C4-2B (cell line): ENCODE measurements around the gene SC5D.

ENCODE experiments used
- ZFX ChIP-seq: fragments of 450-650 bp; IDR thresholded peaks from 2 replicates; pipeline ENCODE4 v1.6.1; 2017
- TF ChIP-seq, protein P1 (sequence below): fragments of 450-650 bp; conservative IDR thresholded peaks from 2 replicates; pipeline ENCODE4 v1.5.1; 2017; ENCODE audit warnings: mild to moderate bottlenecking

DNA sequence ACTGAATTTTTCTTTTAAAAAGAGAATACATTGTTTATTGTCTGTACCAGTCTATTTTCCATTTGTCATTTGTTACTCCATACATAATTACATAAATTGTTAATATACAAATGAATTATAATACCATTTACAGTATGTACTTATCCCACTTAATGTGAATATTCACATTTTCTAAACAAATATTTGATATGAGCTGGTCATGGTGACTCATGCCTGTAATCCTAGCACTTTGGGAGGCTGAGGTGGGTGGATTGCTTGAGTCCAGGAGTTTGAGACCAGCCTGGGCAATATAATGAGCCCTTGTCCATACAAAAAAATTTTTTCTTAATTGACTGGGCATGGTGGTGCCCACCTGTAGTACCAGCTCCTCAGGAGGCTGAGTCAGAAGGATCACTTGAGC is 6.8 kb downstream of the SC5D start:
- TF ChIP-seq, protein P1, sequence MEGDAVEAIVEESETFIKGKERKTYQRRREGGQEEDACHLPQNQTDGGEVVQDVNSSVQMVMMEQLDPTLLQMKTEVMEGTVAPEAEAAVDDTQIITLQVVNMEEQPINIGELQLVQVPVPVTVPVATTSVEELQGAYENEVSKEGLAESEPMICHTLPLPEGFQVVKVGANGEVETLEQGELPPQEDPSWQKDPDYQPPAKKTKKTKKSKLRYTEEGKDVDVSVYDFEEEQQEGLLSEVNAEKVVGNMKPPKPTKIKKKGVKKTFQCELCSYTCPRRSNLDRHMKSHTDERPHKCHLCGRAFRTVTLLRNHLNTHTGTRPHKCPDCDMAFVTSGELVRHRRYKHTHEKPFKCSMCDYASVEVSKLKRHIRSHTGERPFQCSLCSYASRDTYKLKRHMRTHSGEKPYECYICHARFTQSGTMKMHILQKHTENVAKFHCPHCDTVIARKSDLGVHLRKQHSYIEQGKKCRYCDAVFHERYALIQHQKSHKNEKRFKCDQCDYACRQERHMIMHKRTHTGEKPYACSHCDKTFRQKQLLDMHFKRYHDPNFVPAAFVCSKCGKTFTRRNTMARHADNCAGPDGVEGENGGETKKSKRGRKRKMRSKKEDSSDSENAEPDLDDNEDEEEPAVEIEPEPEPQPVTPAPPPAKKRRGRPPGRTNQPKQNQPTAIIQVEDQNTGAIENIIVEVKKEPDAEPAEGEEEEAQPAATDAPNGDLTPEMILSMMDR, result no peak
- TF ChIP-seq ZFX, result no peak
